ENCODE measurements around the gene KITLG. TPM values are rescaled to one million over a fixed set of nuclear protein-coding genes. Genes with fewer than 3 reads are reported as not detected.
A peak's percentile ranks its signal among the peaks of the same experiment; 100 is the strongest.

Gene KITLG
- total RNA-seq, 1 experiment from 2014 or later, result 11.7 TPM

GRCh38 chr12:88579161-88579517 is 1.1 kb downstream of the KITLG start:
- Histone ChIP-seq H4K20me1 (ENCODE audit: control insufficient read depth, insufficient read depth, insufficient read length) (no peaks in the 10 kb centered on the region), H2AK5ac (ENCODE audit: insufficient read length, low read length) (no peak overlapping the region), H3K23ac (ENCODE audit: insufficient read length, low read depth, low read length) (no peak overlapping the region), H3K9ac (ENCODE audit: extremely low read depth, insufficient read length, low read length) (no peak overlapping the region), H3K18ac (ENCODE audit: insufficient read length, low read depth, low read length) (no peak overlapping the region), H3K79me1 (ENCODE audit: insufficient read depth, low read depth, low read length, poor library complexity, severe bottlenecking) (no peaks in the 10 kb centered on the region), H2BK12ac (ENCODE audit: insufficient read length, low read depth, low read length) (no peak overlapping the region), H2BK5ac (ENCODE audit: insufficient read length, low read length) (no peak overlapping the region), H2BK20ac (ENCODE audit: low read depth, low read length, poor library complexity, severe bottlenecking) (no peak overlapping the region), H4K5ac (ENCODE audit: insufficient read length, low read depth, low read length) (no peak overlapping the region), H3K4ac (ENCODE audit: low read depth, low read length) (no peak overlapping the region), H2AFZ (ENCODE audit: low read length) (no peak overlapping the region), H2BK120ac (ENCODE audit: low read depth, low read length, poor library complexity, severe bottlenecking) (no peak overlapping the region), H3K79me2 (ENCODE audit: insufficient read depth, low read length) (no peaks in the 10 kb centered on the region), H3K4me2 (ENCODE audit: insufficient read depth, insufficient read length, low read length) (peak overlapping the region; percentile 73), H3K27ac (ENCODE audit: insufficient read length, low read depth, low read length) (no peak overlapping the region), H4K8ac (replicated peaks; ENCODE audit: insufficient read length, low read depth, low read length) (no peak overlapping the region), H4K91ac (ENCODE audit: insufficient read length, low read depth, low read length) (no peak overlapping the region), H3K27me3 (ENCODE audit: insufficient read depth, low read length) (no peaks in the 10 kb centered on the region), H3K4me1 (ENCODE audit: insufficient read depth, low read length) (no peaks in the 10 kb centered on the region), H3K23me2 (ENCODE audit: insufficient read length, low read depth, low read length, poor library complexity, severe bottlenecking) (peaks cover 17% of the 10 kb centered on the region), H2BK15ac (ENCODE audit: low read depth, low read length) (no peak overlapping the region), H3T11ph (ENCODE audit: low read length) (no peak overlapping the region), H3K14ac (ENCODE audit: insufficient read depth, low read length) (no peak overlapping the region), H3K56ac (ENCODE audit: insufficient read length, low read depth, low read length) (no peak overlapping the region), H3K9me3 (ENCODE audit: control insufficient read depth, low read depth, low read length) (no peaks in the 10 kb centered on the region)
- peak overlapping the region; percentile 90 to 93 for H3K4me3 Mint-ChIP-seq
- DNase-seq, result peak; percentile 64
- WGBS (ENCODE audit: extremely low coverage, insufficient read length, low lambda C conversion rate), result no CpG with 5 or more reads among the region's 8 CpGs
- H3K9me3 Mint-ChIP-seq, result no peaks in the 10 kb centered on the region
- peak overlapping the region in 2 of 3 experiments; percentile 39 to 89; a peak in 2 of 7 replicates for H3K27ac Mint-ChIP-seq
- no peaks in the 10 kb centered on the region for H3K36me3 Mint-ChIP-seq (ENCODE audit: insufficient read depth in 1 of 3, low read depth in 3 of 3)
- peaks cover 43 to 58% of the 10 kb centered on the region in 2 experiments for H3K4me1 Mint-ChIP-seq
- TF ChIP-seq CTCF (conservative IDR thresholded peaks at IDR 0.05), result peak; percentile 59
- H3K27me3 Mint-ChIP-seq (ENCODE audit: low read depth), result no peaks in the 10 kb centered on the region; the same call in none of the 2 replicates

Data from H9 (cell line).